Naive B cell (primary cell): ENCODE data around the gene MAP3K8. TPM values are rescaled to one million over a fixed set of nuclear protein-coding genes. Genes with fewer than 3 reads are reported as not detected.

ENCODE experiments used
- ATAC-seq, 2 donors: fragments of 150-1000 bp; cut with Tn5 transposase; 2 replicates each; pipeline ENCODE4 v1.10.0; 2021; ENCODE audit warnings: low read depth in 2 of 2, mild to moderate bottlenecking in 2 of 2, moderate library complexity in 2 of 2
- DNase-seq: peaks from one replicate; pipeline ENCODE4 v3.0.0; 2022
- H3K27ac Mint-ChIP-seq, 6 donors: one replicate each; pipeline ENCODE4 v1.8.0; 2020 to 2022; ENCODE audit warnings: mild to moderate bottlenecking in 6 of 6, mixed read lengths in 6 of 6, moderate library complexity in 5 of 6, inconsistent platforms in 2 of 6
- H3K27me3 Mint-ChIP-seq, 3 donors: one replicate each; pipeline ENCODE4 v1.8.0; 2021 to 2022; ENCODE audit warnings: mixed read lengths in 3 of 3, mild to moderate bottlenecking in 1 of 3
- H3K36me3 Mint-ChIP-seq, 2 donors: one replicate each; pipeline ENCODE4 v1.8.0; 2020 to 2022; ENCODE audit warnings: mixed read lengths in 2 of 2, inconsistent platforms in 1 of 2, mild to moderate bottlenecking in 1 of 2
- H3K4me1 Mint-ChIP-seq, 3 donors: one replicate each; pipeline ENCODE4 v1.8.0; 2020 to 2022; ENCODE audit warnings: mixed read lengths in 3 of 3, inconsistent platforms in 1 of 3, mild to moderate bottlenecking in 1 of 3, moderate library complexity in 1 of 3
- H3K4me3 Mint-ChIP-seq, 8 donors: one replicate each; pipeline ENCODE4 v1.8.0; 2020 to 2022; ENCODE audit warnings: mild to moderate bottlenecking in 8 of 8, mixed read lengths in 8 of 8, moderate library complexity in 8 of 8, inconsistent platforms in 2 of 8
- H3K9me3 Mint-ChIP-seq, 7 donors: one replicate each; pipeline ENCODE4 v1.8.0; 2020 to 2022; ENCODE audit warnings: mixed read lengths in 7 of 7, mild to moderate bottlenecking in 5 of 7, inconsistent platforms in 2 of 7, moderate library complexity in 1 of 7
- polyA plus RNA-seq, 6 donors: library from polyadenylated mRNA; unstranded; fragments of 300-500 nt; fragmentation: Illumina TruSeq; gene quantifications; one replicate each; pipeline ENCODE4 v1.2.3, GENCODE V29; 2021; ENCODE audit warnings: low read depth in 6 of 6

The MAP3K8 gene
- polyA plus RNA-seq: 100 to 1,000 TPM in 2 of 6 donors, 10 to 100 TPM in 4; 75.2 to 122 (median 90.8) TPM

- Mint-ChIP-seq H3K4me3 (peak within 1 kb of the TSS; percentile 96 to 98 (median 97)), H3K4me1 (peaks cover 62 to 73% (median 65%) of the 10 kb centered on the region in 3 donors), H3K27me3 (no peaks in the 10 kb centered on the region), H3K27ac (peak within 1 kb of the TSS; percentile 97 to 99 (median 99)), H3K36me3 (peaks cover 7 to 21% of the 10 kb centered on the region in 2 donors), H3K9me3 (peaks cover 0 to 1% (median 0%) of the 10 kb centered on the region in 7 donors)
- ATAC-seq (peak; percentile 74), DNase-seq (peak; percentile 93)
Observed at GRCh38 chr10:30433730-30434272, at the start of gene MAP3K8. Gene MAP3K8, plus strand, starts transcription at chr10:30434184. Its CDS starts 4,755 bp downstream, at chr10:30438939.

GRCh38 chr10:30384701-30385201 is 49.2 kb upstream of the MAP3K8 start:
- Mint-ChIP-seq H3K27ac (peak overlapping the region in 2 of 6 donors; percentile 50 to 56), H3K27me3 (peaks cover 0 to 25% (median 17%) of the 10 kb centered on the region in 3 donors), H3K4me3 (no peak overlapping the region), H3K4me1 (peaks cover 0 to 4% (median 0%) of the 10 kb centered on the region in 3 donors), H3K9me3 (peaks cover 0 to 10% (median 0%) of the 10 kb centered on the region in 7 donors), H3K36me3 (peaks cover 0 to 7% of the 10 kb centered on the region in 2 donors)
- DNase-seq (no peak), ATAC-seq (peak; percentile 48 to 55)

GRCh38 chr10:30386801-30387588 is 47.0 kb upstream of the MAP3K8 start:
- Mint-ChIP-seq H3K9me3 (peaks cover 0 to 10% (median 0%) of the 10 kb centered on the region in 7 donors), H3K4me3 (no peak overlapping the region), H3K27me3 (peaks cover 0 to 25% (median 8%) of the 10 kb centered on the region in 3 donors), H3K4me1 (peaks cover 0 to 4% (median 0%) of the 10 kb centered on the region in 3 donors), H3K27ac (no peak overlapping the region), H3K36me3 (peaks cover 0 to 7% of the 10 kb centered on the region in 2 donors)
- DNase-seq (no peak), ATAC-seq (no peak)

GRCh38 chr10:30387646-30388243 is 46.2 kb upstream of the MAP3K8 start:
- Mint-ChIP-seq H3K36me3 (peaks cover 0 to 7% of the 10 kb centered on the region in 2 donors), H3K4me3 (no peak overlapping the region), H3K4me1 (peaks cover 3 to 8% (median 3%) of the 10 kb centered on the region in 3 donors), H3K27me3 (peaks cover 3 to 29% (median 8%) of the 10 kb centered on the region in 3 donors), H3K27ac (peak overlapping the region in 1 of 6 donors; percentile 63), H3K9me3 (peaks cover 0 to 10% (median 0%) of the 10 kb centered on the region in 7 donors)
- ATAC-seq: no peak
- DNase-seq: no peak

- DNase-seq: no peak
- H3K27ac Mint-ChIP-seq: peak overlapping the region in 1 of 6 donors; percentile 45
- peaks cover 3 to 33% (median 8%) of the 10 kb centered on the region in 3 donors for H3K27me3 Mint-ChIP-seq
- peaks cover 3 to 8% (median 3%) of the 10 kb centered on the region in 3 donors for H3K4me1 Mint-ChIP-seq
- H3K9me3 Mint-ChIP-seq: peaks cover 0 to 10% (median 0%) of the 10 kb centered on the region in 7 donors
- H3K4me3 Mint-ChIP-seq: no peak overlapping the region
- peaks cover 0 to 7% of the 10 kb centered on the region in 2 donors for H3K36me3 Mint-ChIP-seq
- no peak for ATAC-seq
Observed at GRCh38 chr10:30389543-30389942, 44.4 kb upstream of the MAP3K8 start.

GRCh38 chr10:30390207-30390606 is 43.8 kb upstream of the MAP3K8 start:
- ATAC-seq (no peak), DNase-seq (no peak)
- Mint-ChIP-seq H3K4me1 (peaks cover 3 to 5% (median 3%) of the 10 kb centered on the region in 3 donors), H3K36me3 (peaks cover 0 to 7% of the 10 kb centered on the region in 2 donors), H3K27me3 (peaks cover 3 to 28% (median 8%) of the 10 kb centered on the region in 3 donors), H3K9me3 (peaks cover 0 to 10% (median 0%) of the 10 kb centered on the region in 7 donors), H3K27ac (no peak overlapping the region), H3K4me3 (peak overlapping the region in 1 of 8 donors; percentile 52)

GRCh38 chr10:30391266-30391665 is 42.7 kb upstream of the MAP3K8 start:
- Mint-ChIP-seq H3K4me1 (peaks cover 3 to 5% (median 3%) of the 10 kb centered on the region in 3 donors), H3K36me3 (peaks cover 0 to 7% of the 10 kb centered on the region in 2 donors), H3K4me3 (no peak overlapping the region), H3K27me3 (peaks cover 3 to 28% (median 8%) of the 10 kb centered on the region in 3 donors), H3K9me3 (peaks cover 0 to 10% (median 0%) of the 10 kb centered on the region in 7 donors), H3K27ac (no peak overlapping the region)
- ATAC-seq: no peak
- DNase-seq: no peak

- peak overlapping the region in 3 of 8 donors; percentile 21 to 53 (median 50) for H3K4me3 Mint-ChIP-seq
- DNase-seq (peak; percentile 68), ATAC-seq (peak; percentile 100)
- peaks cover 3 to 5% (median 3%) of the 10 kb centered on the region in 3 donors for H3K4me1 Mint-ChIP-seq
- peaks cover 0 to 8% (median 0%) of the 10 kb centered on the region in 7 donors for H3K9me3 Mint-ChIP-seq
- H3K27me3 Mint-ChIP-seq: peaks cover 3 to 16% (median 8%) of the 10 kb centered on the region in 3 donors
- no peak overlapping the region for H3K27ac Mint-ChIP-seq
- H3K36me3 Mint-ChIP-seq: peaks cover 0 to under 1% of the 10 kb centered on the region in 2 donors
Observed at GRCh38 chr10:30392564-30392990, 41.4 kb upstream of the MAP3K8 start.

- peaks cover 3 to 10% (median 9%) of the 10 kb centered on the region in 3 donors for H3K27me3 Mint-ChIP-seq
- no peak for DNase-seq
- ATAC-seq: no peak
- no peak overlapping the region for H3K4me3 Mint-ChIP-seq
- peaks cover 3 to 5% (median 3%) of the 10 kb centered on the region in 3 donors for H3K4me1 Mint-ChIP-seq
- H3K9me3 Mint-ChIP-seq: no peaks in the 10 kb centered on the region
- H3K27ac Mint-ChIP-seq: no peak overlapping the region
- H3K36me3 Mint-ChIP-seq: no peaks in the 10 kb centered on the region
Observed at GRCh38 chr10:30396293-30396692, 37.7 kb upstream of the MAP3K8 start.

- Mint-ChIP-seq H3K27ac (no peak overlapping the region), H3K9me3 (no peaks in the 10 kb centered on the region), H3K4me3 (no peak overlapping the region), H3K4me1 (peaks cover 3 to 5% (median 3%) of the 10 kb centered on the region in 3 donors), H3K27me3 (peaks cover 3 to 10% (median 9%) of the 10 kb centered on the region in 3 donors), H3K36me3 (no peaks in the 10 kb centered on the region)
- DNase-seq (no peak), ATAC-seq (no peak)
Observed at GRCh38 chr10:30396698-30397097, 37.3 kb upstream of the MAP3K8 start.

GRCh38 chr10:30398193-30398592 is 35.8 kb upstream of the MAP3K8 start:
- Mint-ChIP-seq H3K36me3 (no peaks in the 10 kb centered on the region), H3K4me3 (no peak overlapping the region), H3K9me3 (no peaks in the 10 kb centered on the region), H3K27ac (peak overlapping the region in 1 of 6 donors; percentile 7), H3K27me3 (peaks cover 0 to 10% (median 4%) of the 10 kb centered on the region in 3 donors), H3K4me1 (no peaks in the 10 kb centered on the region)
- ATAC-seq: no peak
- DNase-seq: no peak

GRCh38 chr10:30398788-30399187 is 35.2 kb upstream of the MAP3K8 start:
- Mint-ChIP-seq H3K27ac (no peak overlapping the region), H3K27me3 (peaks cover 0 to 10% (median under 1%) of the 10 kb centered on the region in 3 donors), H3K4me3 (no peak overlapping the region), H3K36me3 (no peaks in the 10 kb centered on the region), H3K9me3 (no peaks in the 10 kb centered on the region), H3K4me1 (no peaks in the 10 kb centered on the region)
- ATAC-seq (no peak), DNase-seq (no peak)

GRCh38 chr10:30403494-30403893 is 30.5 kb upstream of the MAP3K8 start:
- Mint-ChIP-seq H3K36me3 (peaks cover 0 to 9% of the 10 kb centered on the region in 2 donors), H3K4me3 (no peak overlapping the region), H3K27ac (no peak overlapping the region), H3K27me3 (peaks cover 0 to 3% (median 0%) of the 10 kb centered on the region in 3 donors), H3K9me3 (peaks cover 4 to 16% (median 9%) of the 10 kb centered on the region in 7 donors), H3K4me1 (no peaks in the 10 kb centered on the region)
- no peak for DNase-seq
- ATAC-seq: no peak
